Fibroblast of pulmonary artery (primary cell): ENCODE results near the gene VGLL1.

Source experiments
- DNase-seq: peaks from one replicate; pipeline ENCODE4 v3.0.0-alpha.2; 2010; ENCODE audit warnings: low read depth
- H3K4me3 ChIP-seq: replicated peaks from 2 replicates; pipeline ENCODE4 v1.5.1; 2011; ENCODE audit warnings: low read depth, mild to moderate bottlenecking, control low read depth, low read length, moderate library complexity
- CTCF ChIP-seq: IDR thresholded peaks from 2 replicates; pipeline ENCODE4 v1.5.1; 2011; ENCODE audit warnings: mild to moderate bottlenecking, control low read depth, low read length, inconsistent platforms; ENCODE audit errors: missing control alignments

Gene VGLL1

GRCh38 chrX:136589966-136590365 is 58.0 kb downstream of the VGLL1 start:
- H3K4me3 ChIP-seq = no peak overlapping the region
- no peak for TF ChIP-seq CTCF
- DNase-seq = no peak

GRCh38 chrX:136597356-136597755 is 65.3 kb downstream of the VGLL1 start:
- no peak overlapping the region for H3K4me3 ChIP-seq
- no peak for DNase-seq
- no peak for TF ChIP-seq CTCF

- DNase-seq = no peak
- no peak overlapping the region for H3K4me3 ChIP-seq
- no peak for TF ChIP-seq CTCF
Observed at GRCh38 chrX:136597954-136598353, 65.9 kb downstream of the VGLL1 start.

GRCh38 chrX:136598631-136599030 is 66.6 kb downstream of the VGLL1 start:
- no peak overlapping the region for H3K4me3 ChIP-seq
- no peak for DNase-seq
- no peak for TF ChIP-seq CTCF

GRCh38 chrX:136600059-136600458 is 68.0 kb downstream of the VGLL1 start:
- no peak for DNase-seq
- TF ChIP-seq CTCF = no peak
- no peak overlapping the region for H3K4me3 ChIP-seq
